ENCODE results near the gene CDH20. TPM values are rescaled to one million over a fixed set of nuclear protein-coding genes. Genes with fewer than 3 reads are reported as not detected.
A peak's percentile ranks its signal among the peaks of the same experiment; 100 is the strongest.

CDH20 gene
- total RNA-seq, 1 experiment from 2014 or later, result not detected

DNA sequence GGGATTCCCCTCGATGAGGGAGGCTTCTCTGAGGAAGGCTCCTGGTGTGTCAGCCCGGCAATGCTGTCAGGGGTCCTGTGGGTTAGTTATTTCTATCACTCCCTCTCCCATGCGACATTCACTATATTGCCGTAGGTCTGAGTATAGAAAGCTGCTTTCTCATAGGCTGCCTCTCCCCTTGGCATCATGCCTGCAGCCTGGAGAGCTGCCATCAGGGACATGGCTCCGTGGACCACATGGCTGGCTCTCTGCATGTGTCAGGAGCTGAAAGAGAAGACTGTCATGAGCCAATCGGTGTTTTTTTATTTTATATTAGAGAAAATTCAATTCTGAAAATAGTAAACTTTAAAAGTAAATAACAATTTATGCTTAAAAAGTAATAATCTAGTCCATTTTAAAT is 198.0 kb downstream of the CDH20 start:
- peak; percentile 38 for DNase-seq (ENCODE audit: low read depth)

DNA sequence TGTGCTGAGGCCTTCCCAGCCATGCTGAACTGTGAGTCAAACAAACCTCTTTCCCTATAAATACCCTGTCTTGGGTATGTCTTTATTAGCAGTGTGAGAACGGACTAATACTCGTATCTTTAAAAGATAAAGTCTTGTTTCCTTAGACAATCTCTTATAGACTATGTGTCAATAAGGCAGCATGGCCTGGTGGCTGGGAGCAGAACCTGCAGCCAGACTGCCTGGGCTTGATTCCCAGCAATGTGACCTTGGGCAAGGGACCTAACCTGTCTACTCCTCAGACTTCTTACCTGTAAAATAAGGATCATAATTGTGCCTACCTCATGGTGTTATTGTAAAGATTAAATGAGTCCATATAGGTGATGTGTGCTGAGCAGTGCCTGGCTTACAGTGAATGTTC is 198.7 kb downstream of the CDH20 start:
- DNase-seq (ENCODE audit: low read depth), result no peak

DNA sequence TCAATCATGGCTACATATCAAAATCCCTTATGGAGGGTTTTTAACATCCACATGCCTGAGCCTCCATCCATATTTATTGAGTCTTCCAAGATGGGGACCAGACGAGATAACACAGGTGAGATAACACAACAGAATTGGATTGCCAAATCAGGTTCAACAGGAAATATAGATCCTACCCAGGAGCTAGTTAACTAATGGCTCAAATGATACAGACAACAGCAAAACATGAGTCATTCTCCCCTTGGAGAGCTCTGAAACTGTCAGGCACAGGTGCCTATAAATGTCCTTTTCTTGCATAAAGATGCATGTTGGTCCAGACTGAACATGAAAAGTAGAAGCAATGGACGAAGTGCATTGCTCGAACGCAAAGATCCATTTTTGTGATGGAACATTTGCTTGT is 202.2 kb downstream of the CDH20 start:
- no peak for DNase-seq (ENCODE audit: low read depth)

- no peak for DNase-seq (ENCODE audit: low read depth)
These were observed 208.4 kb downstream of the CDH20 start for GRCh38 chr18:61541673-61542072.

- no peak for DNase-seq (ENCODE audit: low read depth)
These were observed 209.4 kb downstream of the CDH20 start for GRCh38 chr18:61542596-61542995.

DNA sequence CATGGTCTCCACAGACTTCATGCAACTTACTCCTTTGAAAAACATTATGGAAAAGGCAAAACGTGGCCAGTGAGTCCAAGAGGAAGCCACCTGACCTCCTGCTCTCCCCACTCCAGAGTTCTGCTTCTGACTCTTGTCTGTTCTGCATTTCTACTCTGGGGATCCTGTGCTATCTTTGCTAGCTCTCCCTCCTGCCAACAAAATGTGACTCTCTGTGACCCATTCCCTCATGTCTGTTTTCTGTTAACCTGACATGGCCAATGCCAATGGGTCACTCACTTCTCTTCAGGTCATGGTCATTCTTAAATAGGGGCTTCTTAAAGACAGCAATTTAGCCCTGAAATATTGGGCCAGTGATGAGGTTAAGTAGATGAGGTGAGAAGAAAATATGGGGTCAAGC is 210.3 kb downstream of the CDH20 start:
- DNase-seq (ENCODE audit: low read depth), result no peak

DNA sequence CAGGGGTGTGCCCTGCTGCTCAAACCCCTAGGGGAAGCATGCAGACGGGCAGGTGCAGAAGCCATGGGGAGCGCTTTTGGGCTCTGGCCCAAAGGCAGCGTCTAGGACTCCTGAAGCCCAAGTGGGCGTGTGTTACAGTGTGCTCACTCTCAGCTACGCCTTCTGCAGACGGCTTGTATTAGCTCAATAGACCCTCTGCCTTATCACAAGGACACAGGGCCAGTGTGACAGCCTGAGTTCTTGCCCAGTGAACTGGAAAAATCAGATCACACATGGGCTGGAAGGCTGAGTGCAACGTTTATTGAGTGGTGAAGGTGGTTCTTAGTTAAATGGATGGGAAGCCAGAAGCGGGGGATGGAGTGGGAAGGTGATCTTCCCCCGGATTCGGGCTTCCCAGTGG is 210.9 kb downstream of the CDH20 start:
- DNase-seq (ENCODE audit: low read depth), result peak; percentile 25

GRCh38 chr18:61545281-61546245 is 212.3 kb downstream of the CDH20 start:
- no peak for DNase-seq (ENCODE audit: low read depth)

DNA sequence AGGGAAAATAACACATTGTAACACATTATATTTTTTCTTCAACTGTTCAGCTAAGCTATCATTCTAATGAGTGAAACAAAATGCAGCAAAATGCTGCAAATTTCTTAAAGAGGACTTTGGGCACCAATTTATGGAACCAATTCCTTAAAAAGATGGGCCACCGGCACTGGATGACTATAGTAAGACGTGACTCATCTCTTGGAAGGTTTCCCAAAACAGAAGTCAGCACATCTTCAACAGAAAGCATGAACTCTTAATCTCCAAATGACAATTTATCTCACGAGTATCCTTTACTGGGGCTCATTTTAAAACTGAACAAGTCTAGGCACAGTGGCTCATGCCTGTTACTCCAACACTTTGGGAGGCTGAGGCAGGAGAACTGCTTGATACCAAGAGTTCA is 213.4 kb downstream of the CDH20 start:
- peak; percentile 89 for DNase-seq (ENCODE audit: low read depth)

DNA sequence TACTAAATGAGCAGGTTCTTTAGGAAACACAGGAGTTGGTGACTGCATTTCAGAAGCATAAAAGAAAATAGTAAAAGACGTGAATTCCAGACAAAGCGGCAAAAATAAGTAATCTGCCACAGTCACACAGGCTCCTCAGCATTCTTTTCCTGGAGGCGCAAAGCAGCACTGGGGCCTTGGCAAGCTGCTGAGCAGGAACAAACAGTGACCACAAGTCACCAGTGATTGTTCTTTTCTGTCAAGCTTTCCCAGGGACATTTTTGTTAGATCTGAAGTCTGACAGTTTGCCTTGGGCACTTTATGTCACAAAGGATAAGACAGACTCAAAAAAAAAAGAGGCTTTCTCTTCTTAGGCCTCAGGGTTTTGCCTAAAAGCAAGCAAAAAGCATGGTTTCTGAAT is 216.2 kb downstream of the CDH20 start:
- peak; percentile 64 for DNase-seq (ENCODE audit: low read depth)

GRCh38 chr18:61549889-61550288 is 216.7 kb downstream of the CDH20 start:
- DNase-seq (ENCODE audit: low read depth), result no peak

DNA sequence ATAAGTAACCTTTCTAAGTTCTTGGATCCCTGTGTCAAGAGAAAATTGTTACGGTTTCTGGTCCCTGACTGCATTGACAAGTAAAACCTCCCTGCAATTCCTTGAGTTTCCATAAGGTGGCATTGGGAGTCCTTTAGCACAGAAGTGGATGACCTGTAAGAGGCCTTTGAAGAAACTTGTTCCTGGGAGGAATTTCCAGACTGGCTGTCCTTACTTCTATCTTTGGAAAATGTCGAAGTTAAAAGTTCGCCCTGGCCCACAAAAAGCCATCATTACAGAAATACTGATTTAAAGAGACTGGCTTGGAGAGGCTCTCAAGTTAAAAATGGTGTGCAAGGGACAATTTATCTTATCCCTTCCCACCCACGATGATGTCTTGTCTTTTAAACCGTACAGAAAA is 218.4 kb downstream of the CDH20 start:
- peak; percentile 80 for DNase-seq (ENCODE audit: low read depth)

GRCh38 chr18:61553045-61553659 is 219.9 kb downstream of the CDH20 start:
- DNase-seq (ENCODE audit: low read depth), result no peak

DNA sequence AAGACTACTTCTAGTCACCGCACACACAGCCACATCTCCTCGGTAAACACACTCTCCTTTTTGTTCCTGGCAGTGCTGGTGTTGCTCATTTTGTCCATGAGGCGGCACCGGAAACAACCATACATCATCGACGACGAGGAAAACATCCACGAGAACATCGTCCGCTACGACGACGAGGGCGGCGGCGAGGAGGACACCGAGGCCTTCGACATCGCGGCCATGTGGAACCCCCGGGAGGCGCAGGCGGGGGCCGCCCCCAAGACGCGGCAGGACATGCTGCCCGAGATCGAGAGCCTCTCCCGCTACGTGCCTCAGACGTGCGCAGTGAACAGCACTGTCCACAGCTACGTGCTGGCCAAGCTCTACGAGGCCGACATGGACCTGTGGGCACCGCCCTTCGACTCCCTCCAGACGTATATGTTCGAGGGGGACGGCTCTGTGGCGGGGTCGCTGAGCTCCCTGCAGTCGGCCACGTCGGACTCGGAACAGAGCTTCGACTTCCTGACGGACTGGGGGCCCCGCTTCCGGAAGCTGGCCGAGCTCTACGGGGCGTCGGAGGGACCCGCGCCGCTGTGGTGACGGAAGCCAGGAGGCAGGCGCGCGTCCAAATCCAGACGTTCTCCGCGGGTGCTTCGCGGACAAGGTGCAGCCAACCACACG is 221.0 kb downstream of the CDH20 start:
- DNase-seq (ENCODE audit: low read depth), result no peak

GRCh38 chr18:61554946-61555361 is 221.7 kb downstream of the CDH20 start:
- peak; percentile 79 for DNase-seq (ENCODE audit: low read depth)

DNA sequence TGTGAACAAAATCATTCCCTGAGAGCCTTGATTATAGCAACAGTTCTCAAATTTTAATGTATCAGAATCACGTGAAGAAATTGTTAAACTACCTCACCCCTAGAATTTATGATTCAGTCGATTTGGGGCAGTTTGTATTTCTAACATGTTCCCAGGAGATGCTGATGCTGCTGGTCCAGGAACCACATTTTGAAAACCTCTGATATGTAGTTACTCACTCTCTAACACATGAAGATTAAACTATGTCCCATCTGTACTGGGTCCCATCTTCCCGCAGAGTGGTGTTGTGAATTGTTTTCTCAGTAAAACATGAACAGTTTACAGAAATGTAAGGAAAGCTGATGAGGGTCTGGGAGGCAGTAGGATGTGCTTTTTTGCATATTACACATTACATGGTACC is 223.1 kb downstream of the CDH20 start:
- DNase-seq (ENCODE audit: low read depth), result no peak

- DNase-seq (ENCODE audit: low read depth), result peak; percentile 76
These were observed 223.6 kb downstream of the CDH20 start for GRCh38 chr18:61556862-61557261.

- DNase-seq (ENCODE audit: low read depth), result peak; percentile 95
These were observed 236.1 kb downstream of the CDH20 start for GRCh38 chr18:61569176-61569892.

DNA sequence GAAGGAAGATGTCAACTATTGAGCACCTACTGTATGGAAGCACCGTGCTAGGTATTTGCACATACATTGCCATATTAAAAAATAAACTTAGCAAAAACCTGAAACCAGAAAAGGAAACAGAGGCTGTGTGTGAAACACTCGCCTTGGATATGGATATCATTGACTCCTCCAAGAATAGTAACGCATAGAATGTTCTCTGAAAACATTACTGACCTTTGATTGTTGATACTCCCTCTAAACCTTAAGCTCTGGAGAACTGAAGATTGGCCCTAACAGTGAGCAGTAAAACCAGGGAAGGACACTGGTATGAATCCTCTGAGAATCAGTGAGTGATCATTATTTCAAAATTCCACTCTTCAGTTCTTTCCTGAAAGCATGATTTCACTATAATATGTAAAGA is 236.8 kb downstream of the CDH20 start:
- DNase-seq (ENCODE audit: low read depth), result no peak

DNA sequence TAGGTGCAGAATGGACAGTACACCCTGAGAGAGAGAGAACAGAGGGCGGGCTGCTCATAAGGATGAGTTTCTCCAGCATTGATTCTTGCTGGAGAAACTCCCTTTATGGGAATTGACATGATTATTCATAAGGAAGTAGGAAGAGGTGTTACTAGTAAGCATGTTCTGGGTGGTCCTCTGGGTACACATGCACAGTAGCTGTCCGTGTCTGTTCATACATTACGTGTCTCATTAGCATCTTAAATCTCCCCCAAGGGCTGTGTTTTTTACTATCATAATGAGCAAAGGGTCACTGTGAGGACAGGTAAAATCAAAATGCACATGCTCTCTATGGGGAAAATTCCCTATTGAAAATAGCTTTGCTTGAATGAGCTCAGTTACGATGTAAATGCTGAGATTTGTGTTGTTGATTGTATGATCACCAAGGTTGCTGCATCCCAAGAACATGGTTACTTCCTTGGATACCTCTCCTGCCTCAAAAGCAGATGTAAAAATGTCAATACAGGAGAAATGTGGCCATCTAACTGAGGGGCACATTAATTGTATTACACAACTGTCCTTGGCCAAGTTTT is 238.9 kb downstream of the CDH20 start:
- DNase-seq (ENCODE audit: low read depth), result no peak

GRCh38 chr18:61572871-61573270 is 239.6 kb downstream of the CDH20 start:
- DNase-seq (ENCODE audit: low read depth), result no peak

DNA sequence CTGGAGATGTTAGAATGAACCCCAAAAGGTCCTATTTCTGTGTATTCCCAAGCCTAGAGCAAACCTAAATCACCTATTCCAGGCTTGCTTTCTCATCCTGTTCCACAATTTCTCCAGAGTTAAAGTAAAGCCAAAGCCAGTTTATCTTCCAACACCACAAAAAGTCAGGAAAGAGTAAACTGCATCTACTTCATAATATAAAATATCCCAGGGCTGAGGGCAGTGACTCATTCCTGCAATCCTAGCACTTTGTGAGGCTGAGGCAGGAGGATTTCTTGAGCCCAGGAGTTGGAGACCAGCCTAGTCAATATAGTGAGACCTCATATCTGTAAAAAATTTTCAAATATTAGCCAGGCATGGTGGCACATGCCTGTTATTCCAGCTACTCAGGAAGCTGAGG is 241.4 kb downstream of the CDH20 start:
- DNase-seq (ENCODE audit: low read depth), result peak; percentile 45
